PC-3 (cell line): ENCODE data around the gene CEBPB.

ENCODE experiments used
- CTCF ChIP-seq: fragments of 300-600 bp; sonication (generic); conservative IDR thresholded peaks from 2 replicates; pipeline ENCODE4 v1.5.1; 2017; ENCODE audit warnings: antibody characterized with exemption, low read depth, mild to moderate bottlenecking, low read length
- EZH2phosphoT487 ChIP-seq: fragments of 300-600 bp; sonication (generic); IDR thresholded peaks from 2 replicates; pipeline ENCODE4 v1.6.1; 2018; ENCODE audit warnings: mild to moderate bottlenecking, antibody characterized with exemption, low read length, borderline replicate concordance

GRCh38 chr20:50242178-50242514, 51.5 kb downstream of the CEBPB start:
- TF ChIP-seq CTCF = no peak
- TF ChIP-seq EZH2phosphoT487 = no peak
